ENCODE results near the gene NRM. TPM values are rescaled to one million over a fixed set of nuclear protein-coding genes. Genes with fewer than 3 reads are reported as not detected.
A peak's percentile ranks its signal among the peaks of the same experiment; 100 is the strongest.

The NRM gene
- total RNA-seq, 2 experiments from 2014 or later, result 25.8 to 36.4 TPM

DNA sequence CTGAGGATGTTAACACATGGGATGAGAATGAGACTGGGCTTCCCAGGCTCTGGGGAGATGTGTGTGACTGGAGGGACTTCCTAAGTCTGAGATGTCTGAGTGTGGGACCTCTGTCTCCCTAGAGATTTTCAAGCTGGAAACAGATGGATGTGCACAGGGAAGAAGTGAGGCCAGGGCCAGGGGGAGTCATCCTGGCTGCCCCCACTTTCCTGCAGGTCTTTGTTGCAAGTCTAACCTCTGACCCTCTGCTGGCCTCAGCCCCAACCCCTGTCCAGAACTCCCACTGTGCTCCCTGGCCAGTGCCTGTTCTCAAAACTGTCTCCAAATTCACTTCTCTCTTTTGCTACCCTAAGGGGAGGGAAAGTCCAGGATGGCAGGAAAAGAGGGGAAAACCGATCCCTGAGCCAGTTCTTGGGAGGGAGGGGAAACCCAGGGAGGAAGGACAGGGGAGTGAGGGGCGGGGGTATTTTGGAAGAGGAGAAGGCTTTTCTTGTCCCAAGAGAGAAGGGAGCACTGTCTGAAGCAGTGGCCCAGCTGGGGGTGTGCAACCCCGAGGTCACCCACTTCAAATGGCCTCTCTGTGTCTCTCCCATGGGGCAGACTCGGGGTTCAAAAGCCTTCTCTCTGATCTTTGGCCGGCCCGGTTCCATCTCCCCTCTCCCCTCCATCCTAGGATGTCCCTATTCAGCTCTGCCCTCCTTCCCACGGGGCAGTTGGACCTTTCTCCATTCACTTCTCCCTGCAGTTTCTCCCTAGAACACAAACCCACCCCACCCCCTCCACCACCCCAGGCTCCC is 7.4 kb downstream of the NRM start:
- ChIA-PET POLR2A (interaction anchor here (0.6 to 2.6 kb wide), 3 partner anchors 32 to 126 kb away, joined by 4 to 11 read pairs (median 4); partner anchors contain the start of genes MDC1 and PRR3), CTCF (interaction anchor here (0.8 to 5.2 kb wide), 6 partner anchors 34 to 200 kb away, joined by 3 to 97 read pairs (median 3); partner anchors contain the start of genes MDC1 and MRPS18B)
- intact Hi-C loops (cut with DNase I, micrococcal nuclease), result loop anchor here (2.0 to 10.0 kb wide), 7 partner anchors 131 to 619 kb away; partner anchors contain the start of genes HLA-E (in 1 of the 2), POLR1H (in 1 of the 2), PPP1R11 (in 1 of the 2) and RPP21 (in 1 of the 2)
- peak; percentile 29 for DNase-seq
- Mint-ChIP-seq H3K27ac (peak overlapping the region; percentile 97), H3K27me3 (no peaks in the 10 kb centered on the region), H3K4me3 (peak overlapping the region; percentile 100), H3K4me1 (peaks cover 27% of the 10 kb centered on the region), H3K36me3 (ENCODE audit: low read depth) (peaks cover 84% of the 10 kb centered on the region), H3K9me3 (ENCODE audit: low read depth) (no peaks in the 10 kb centered on the region)
- ATAC-seq, result no peak

DNA sequence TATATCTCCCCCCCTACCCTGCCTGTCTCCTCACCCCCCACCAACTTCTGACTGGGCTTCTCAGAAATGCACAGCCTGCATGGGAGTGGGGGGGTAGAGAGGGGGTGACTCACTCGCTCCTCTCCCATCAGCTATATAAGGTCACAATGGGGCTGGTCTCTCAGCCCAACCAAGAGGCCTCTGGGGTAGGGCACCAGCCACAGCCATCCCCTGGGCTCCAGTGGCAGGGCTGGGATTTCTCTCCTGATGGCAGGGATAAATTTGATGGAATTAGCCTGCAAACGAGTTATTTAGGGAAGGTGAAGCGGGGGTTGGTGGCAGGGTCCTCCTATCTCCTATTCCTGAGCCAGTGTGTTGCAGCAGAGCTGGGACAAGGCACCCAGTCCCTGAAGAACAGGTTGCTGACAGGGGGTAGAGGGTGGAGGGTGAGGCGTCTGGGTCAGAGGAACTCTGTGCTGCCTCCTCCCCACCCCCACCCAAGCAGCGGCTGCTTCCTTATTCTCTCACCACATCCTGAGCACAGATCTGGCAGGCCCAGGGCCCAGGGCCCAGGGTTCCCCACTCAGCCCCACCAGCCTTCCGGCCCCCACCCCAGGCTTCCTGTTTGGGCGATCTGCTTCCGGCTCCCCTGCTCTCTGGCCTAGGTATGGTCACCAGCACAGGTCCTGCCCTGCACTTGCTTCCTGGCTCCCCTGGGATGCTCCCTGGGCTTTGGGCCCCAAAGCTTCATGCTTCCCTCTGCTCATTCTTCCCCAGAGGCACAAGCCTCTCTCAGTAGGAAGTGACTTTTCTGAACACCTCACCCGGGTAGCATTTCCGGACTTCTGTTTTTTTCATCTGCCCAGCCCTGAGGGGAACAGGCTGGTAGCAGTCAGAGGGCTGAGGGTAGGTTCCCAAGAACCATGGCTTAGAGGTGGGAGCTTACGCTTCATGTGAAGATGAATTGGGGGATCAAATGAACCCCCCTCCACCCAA is 8.4 kb downstream of the NRM start:
- intact Hi-C loops (cut with DNase I, micrococcal nuclease), result loop anchor here (1.0 to 10.0 kb wide), 14 partner anchors 35 to 859 kb away; partner anchors contain the start of genes MDC1 (in 2 of the 2), MRPS18B (in 2 of the 2), PPP1R10 (in 2 of the 2) and C6orf136 (in 1 of the 2)
- POLR2A ChIA-PET, result interaction anchor here (0.7 to 2.6 kb wide), 8 partner anchors 33 to 137 kb away, joined by 3 to 20 read pairs (median 4); partner anchors contain the start of genes ATAT1, MDC1 and TUBB
- Mint-ChIP-seq H3K9me3 (ENCODE audit: low read depth) (no peaks in the 10 kb centered on the region), H3K27ac (peak overlapping the region; percentile 97), H3K27me3 (no peaks in the 10 kb centered on the region), H3K36me3 (ENCODE audit: low read depth) (peaks cover 84% of the 10 kb centered on the region), H3K4me3 (peak overlapping the region; percentile 100), H3K4me1 (peaks cover 20% of the 10 kb centered on the region)
- ATAC-seq (peak; percentile 68), DNase-seq (peak; percentile 93)
- CTCF ChIA-PET, result interaction anchor here (0.5 to 5.2 kb wide), 14 partner anchors 11 to 208 kb away, joined by 3 to 97 read pairs (median 3); partner anchors contain the start of genes MDC1, MRPS18B and TUBB

DNA sequence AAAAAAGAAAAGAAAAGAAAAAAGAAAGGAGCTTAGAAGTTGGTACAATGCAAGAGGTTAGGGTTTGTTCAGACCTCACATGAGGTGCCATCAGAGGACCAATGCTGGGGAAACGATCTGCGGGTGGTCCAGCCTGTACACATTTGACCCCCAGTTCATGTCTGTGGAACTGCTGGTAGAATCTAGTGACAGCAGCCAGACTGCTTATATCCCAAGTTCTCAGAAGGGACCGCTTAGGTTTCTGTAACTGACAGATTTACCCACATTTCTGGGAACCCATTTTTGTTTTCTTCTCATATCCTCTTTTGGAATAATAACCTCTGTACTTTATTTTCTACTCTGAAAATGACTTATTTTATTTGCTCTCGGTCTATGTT is 9.0 kb downstream of the NRM start:
- ChIA-PET CTCF (interaction anchor here (0.6 to 5.2 kb wide), 10 partner anchors 35 to 400 kb away, joined by 3 to 97 read pairs (median 3); partner anchors contain the start of genes MDC1 and TUBB), POLR2A (interaction anchor here (0.9 to 2.6 kb wide), 7 partner anchors 35 to 138 kb away, joined by 3 to 20 read pairs (median 4); partner anchors contain the start of genes ATAT1, MDC1 and TUBB)
- DNase-seq (peak; percentile 27), ATAC-seq (peak; percentile 1)
- Mint-ChIP-seq H3K4me3 (peak overlapping the region; percentile 100), H3K36me3 (ENCODE audit: low read depth) (peaks cover 90% of the 10 kb centered on the region), H3K4me1 (peaks cover 20% of the 10 kb centered on the region), H3K27me3 (no peaks in the 10 kb centered on the region), H3K9me3 (ENCODE audit: low read depth) (no peaks in the 10 kb centered on the region), H3K27ac (peak overlapping the region; percentile 97)
- intact Hi-C loops (cut with DNase I, micrococcal nuclease), result loop anchor here (1.0 to 10.0 kb wide), 14 partner anchors 34 to 860 kb away; partner anchors contain the start of genes MDC1 (in 2 of the 2), MRPS18B (in 2 of the 2), PPP1R10 (in 2 of the 2) and C6orf136 (in 1 of the 2)

DNA sequence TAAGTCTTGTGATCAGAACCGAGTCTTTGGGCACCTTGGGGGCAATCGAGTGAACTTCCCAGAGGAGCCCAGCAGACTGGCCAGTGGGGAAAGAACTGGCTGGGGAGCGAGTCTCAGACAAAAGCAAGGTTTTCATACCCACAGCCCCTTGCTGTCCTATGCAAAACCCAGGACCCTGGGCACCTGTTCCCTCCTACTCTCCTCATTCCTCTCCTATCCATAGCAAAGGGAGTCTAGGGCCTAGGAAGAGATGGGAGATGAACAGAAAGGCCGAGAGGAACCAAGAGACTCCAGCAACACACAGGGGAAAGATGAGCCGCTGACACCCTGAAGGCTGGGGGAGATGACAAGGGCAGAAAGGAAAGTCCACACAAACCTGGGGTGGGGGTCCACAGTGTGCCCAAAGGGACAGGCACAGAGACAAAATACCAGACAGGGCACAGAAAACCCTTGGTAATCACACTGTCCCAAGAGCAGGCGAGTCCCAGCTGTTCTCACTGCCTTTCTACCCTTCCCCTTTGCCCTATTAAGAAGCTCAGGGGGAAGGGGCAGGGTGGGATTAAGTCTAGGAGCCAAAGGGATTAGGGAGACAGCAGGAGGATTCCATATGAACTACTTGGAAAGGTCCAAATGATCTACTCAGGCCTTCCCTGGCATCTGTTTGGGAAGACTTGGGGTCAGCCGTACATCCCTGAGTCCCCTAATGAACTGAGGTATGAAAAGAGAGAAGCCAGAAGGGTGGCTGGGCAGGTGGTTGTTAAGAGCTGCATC is 10.8 kb downstream of the NRM start:
- intact Hi-C loops (cut with DNase I, micrococcal nuclease), result loop anchor here (1.0 to 10.0 kb wide), 9 partner anchors 42 to 615 kb away; partner anchors contain the start of genes FLOT1 (in 1 of the 2), POLR1H (in 1 of the 2), PPP1R11 (in 1 of the 2) and RPP21 (in 1 of the 2)
- POLR2A ChIA-PET, result interaction anchor here (0.6 to 1.6 kb wide), 7 partner anchors 7 to 205 kb away, joined by 3 to 18 read pairs (median 3); no protein-coding TSS in a partner anchor
- DNase-seq, result no peak
- peak overlapping the region; percentile 100 for H3K4me3 Mint-ChIP-seq
- H3K27me3 Mint-ChIP-seq, result no peaks in the 10 kb centered on the region
- CTCF ChIA-PET, result interaction anchor here (0.7 to 5.2 kb wide), 19 partner anchors 9 to 414 kb away, joined by 3 to 97 read pairs (median 5); partner anchors contain the start of genes NRM and TUBB
- peaks cover 86% of the 10 kb centered on the region for H3K36me3 Mint-ChIP-seq (ENCODE audit: low read depth)
- H3K9me3 Mint-ChIP-seq (ENCODE audit: low read depth), result no peaks in the 10 kb centered on the region
- H3K27ac Mint-ChIP-seq, result peak overlapping the region; percentile 97
- H3K4me1 Mint-ChIP-seq, result peaks cover 23% of the 10 kb centered on the region
- ATAC-seq, result no peak

DNA sequence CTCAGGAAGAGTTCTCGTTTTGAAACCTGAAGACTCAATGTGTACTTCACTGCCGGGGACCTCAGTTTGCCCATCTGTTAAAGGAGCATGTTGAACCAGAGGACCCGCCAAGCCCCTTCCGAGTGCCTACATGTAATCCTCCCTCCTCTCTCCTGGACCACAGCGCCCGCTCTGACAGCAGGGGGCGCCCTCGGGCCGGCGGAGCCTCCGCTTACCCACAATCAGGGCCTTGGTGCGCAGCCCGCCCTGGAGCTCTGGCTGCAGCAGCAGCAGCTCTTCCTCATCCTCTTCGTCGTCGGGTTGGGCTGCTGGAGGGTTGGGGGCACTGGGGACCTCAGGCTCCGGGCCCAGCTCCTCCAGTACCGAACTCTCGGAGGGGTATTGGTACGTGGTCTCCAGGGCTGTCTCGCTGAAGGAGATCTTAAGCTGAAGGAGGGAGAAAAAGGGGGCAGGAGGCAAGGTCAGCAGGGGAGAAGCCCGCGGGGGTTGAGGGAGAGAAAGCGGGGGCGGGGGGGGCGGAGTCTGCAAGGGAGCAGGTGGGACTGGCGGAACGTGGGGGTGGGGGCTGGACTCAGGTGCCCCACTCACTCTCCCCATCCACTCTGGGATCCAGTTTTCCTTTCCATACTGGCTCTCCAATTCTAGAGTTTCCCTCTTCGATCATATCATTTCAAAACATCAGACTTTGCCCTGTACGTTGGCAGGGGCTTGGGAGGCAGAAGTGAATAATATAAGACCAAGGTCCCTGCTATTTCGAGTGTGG is 11.6 kb downstream of the NRM start:
- POLR2A ChIA-PET, result interaction anchor here (0.5 to 1.6 kb wide), 10 partner anchors 8 to 52 kb away, joined by 3 to 18 read pairs (median 4); partner anchors contain the start of genes C6orf136 and MDC1
- no peaks in the 10 kb centered on the region for H3K9me3 Mint-ChIP-seq (ENCODE audit: low read depth)
- no peaks in the 10 kb centered on the region for H3K27me3 Mint-ChIP-seq
- intact Hi-C loops (cut with DNase I, micrococcal nuclease), result loop anchor here (1.0 to 5.0 kb wide), 5 partner anchors 43 to 198 kb away; partner anchors contain the start of gene FLOT1 (in 1 of the 2)
- H3K4me3 Mint-ChIP-seq, result peak overlapping the region; percentile 100
- CTCF ChIA-PET, result interaction anchor here (0.5 to 5.2 kb wide), 35 partner anchors 9 to 881 kb away, joined by 3 to 97 read pairs (median 4); partner anchors contain the start of genes ABCF1, GTF2H4, MDC1 and NRM
- H3K4me1 Mint-ChIP-seq, result peaks cover 23% of the 10 kb centered on the region
- peak; percentile 96 for DNase-seq
- H3K27ac Mint-ChIP-seq, result peak overlapping the region; percentile 97
- ATAC-seq, result peak; percentile 37
- H3K36me3 Mint-ChIP-seq (ENCODE audit: low read depth), result peaks cover 79% of the 10 kb centered on the region

DNA sequence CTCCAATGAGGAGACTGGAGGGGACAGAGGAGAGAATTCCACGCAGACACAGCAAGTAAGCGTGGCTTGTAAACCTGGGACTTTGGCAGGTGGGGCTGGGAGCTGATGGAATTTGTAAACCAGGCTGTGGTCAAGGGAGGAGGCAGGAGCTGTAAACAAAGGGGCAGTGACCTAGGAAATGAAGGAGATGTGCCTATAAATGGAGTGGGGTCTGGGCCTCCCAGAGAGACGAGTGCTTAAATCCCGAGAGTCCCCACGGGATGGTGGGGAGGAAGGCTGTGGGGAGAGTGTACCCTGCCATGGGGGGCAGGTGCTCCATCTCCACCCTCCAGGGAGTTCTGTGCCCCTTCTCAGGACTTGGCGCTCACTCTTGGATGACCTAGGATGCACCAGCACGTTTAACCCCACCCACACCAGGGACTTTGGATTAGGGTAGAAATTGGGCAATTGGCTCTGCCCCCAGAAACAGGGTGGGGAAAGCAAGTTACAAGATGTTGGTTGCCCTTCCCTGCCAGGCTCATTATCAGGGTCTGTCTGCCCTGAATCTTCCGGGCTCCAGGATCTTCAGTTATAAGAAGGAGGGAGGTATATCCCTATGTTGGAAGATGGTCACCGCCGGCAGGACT is 14.0 kb downstream of the NRM start:
- no peak overlapping the region for H3K4me3 Mint-ChIP-seq
- ATAC-seq, result no peak
- CTCF ChIA-PET, result interaction anchor here (1.0 to 1.7 kb wide), 6 partner anchors 21 to 54 kb away, joined by 3 to 10 read pairs (median 4); no protein-coding TSS in a partner anchor
- H3K27me3 Mint-ChIP-seq, result no peaks in the 10 kb centered on the region
- no peaks in the 10 kb centered on the region for H3K9me3 Mint-ChIP-seq (ENCODE audit: low read depth)
- H3K36me3 Mint-ChIP-seq (ENCODE audit: low read depth), result peaks cover 57% of the 10 kb centered on the region
- POLR2A ChIA-PET, result no interaction called here
- intact Hi-C loops (cut with DNase I, micrococcal nuclease), result loop anchor here in 1 of 2 experiments (5.0 kb wide), 1 partner anchor 201 kb away; no protein-coding TSS in a partner anchor
- peaks cover 29% of the 10 kb centered on the region for H3K4me1 Mint-ChIP-seq
- no peak overlapping the region for H3K27ac Mint-ChIP-seq
- no peak for DNase-seq

DNA sequence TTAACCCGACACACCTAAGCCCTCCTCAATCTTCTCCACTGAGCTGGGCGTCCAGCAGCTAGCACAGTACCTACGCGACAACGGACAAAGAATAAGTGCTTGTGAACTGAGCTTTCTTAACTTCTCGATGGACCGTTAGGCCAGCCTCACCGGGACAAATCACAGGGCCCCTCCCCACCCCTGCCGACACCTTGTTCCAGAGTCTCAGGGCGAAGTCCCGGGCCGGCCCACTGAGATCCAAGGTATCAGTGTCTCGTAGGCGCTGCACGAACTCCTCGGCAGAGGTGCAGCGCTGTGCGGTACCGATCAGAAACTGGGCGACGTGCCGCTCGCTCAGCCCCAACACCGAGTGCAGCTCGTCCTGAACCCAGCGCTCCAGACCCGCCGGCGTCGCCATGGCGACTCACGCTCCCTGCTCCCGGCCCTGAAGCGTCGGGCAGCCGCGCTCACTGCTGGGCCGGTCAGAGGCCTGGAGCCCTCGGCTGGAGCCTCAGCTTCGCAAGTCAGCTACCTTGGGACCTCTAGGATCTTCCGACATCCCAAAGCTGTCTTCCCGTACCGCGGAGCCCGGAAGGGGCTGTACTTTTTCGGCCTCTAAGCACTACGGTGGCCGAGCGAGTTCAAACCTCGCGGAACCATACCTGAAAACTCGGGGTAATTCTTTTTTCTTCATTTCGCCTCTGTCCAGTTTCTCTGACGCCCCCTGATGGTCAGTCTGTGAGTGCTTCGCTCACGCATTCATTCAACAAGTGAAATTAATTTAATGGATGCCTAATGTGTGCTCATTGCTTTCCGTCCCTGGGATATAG is 18.1 kb downstream of the NRM start, which contains the start of gene DHX16:
Gene DHX16, minus strand, starts transcription at position 562 of the 809 bp plus-strand sequence. Its CDS starts 165 bp downstream, at position 397.
- ChIA-PET POLR2A (interaction anchor here (0.6 to 1.0 kb wide), 4 partner anchors 45 to 59 kb away, joined by 3 to 5 read pairs (median 4); partner anchors contain the start of genes MDC1, MRPS18B and PPP1R10), CTCF (interaction anchor here (0.5 to 2.8 kb wide), 19 partner anchors 17 to 461 kb away, joined by 3 to 22 read pairs (median 4); partner anchors contain the start of genes ATAT1, C6orf136 and MRPS18B)
- intact Hi-C loops (cut with DNase I, micrococcal nuclease), result loop anchor here (1.0 to 2.0 kb wide), 7 partner anchors 25 to 190 kb away; partner anchors contain the start of genes ATAT1 (in 2 of the 2), C6orf136 (in 1 of the 2), HLA-E (in 1 of the 2) and MRPS18B (in 1 of the 2)
- peaks cover 27% of the 10 kb centered on the region for H3K4me1 Mint-ChIP-seq
- H3K27me3 Mint-ChIP-seq, result no peaks in the 10 kb centered on the region
- DNase-seq (peak; percentile 93), ATAC-seq (peak; percentile 83)
- H3K9me3 Mint-ChIP-seq (ENCODE audit: low read depth), result no peaks in the 10 kb centered on the region
- H3K36me3 Mint-ChIP-seq (ENCODE audit: low read depth), result peaks cover 31% of the 10 kb centered on the region
- H3K27ac Mint-ChIP-seq, result peak within 1 kb of the TSS; percentile 83
- H3K4me3 Mint-ChIP-seq, result peak within 1 kb of the TSS; percentile 82
